ENCODE results near the gene ZNF808.
A peak's percentile ranks its signal among the peaks of the same experiment; 100 is the strongest.
"Not testable (repeated sequence)": the region's sequence is repeated elsewhere in the genome, so short reads cannot be mapped to it uniquely, and the experiment has no call there.

The ZNF808 gene

DNA sequence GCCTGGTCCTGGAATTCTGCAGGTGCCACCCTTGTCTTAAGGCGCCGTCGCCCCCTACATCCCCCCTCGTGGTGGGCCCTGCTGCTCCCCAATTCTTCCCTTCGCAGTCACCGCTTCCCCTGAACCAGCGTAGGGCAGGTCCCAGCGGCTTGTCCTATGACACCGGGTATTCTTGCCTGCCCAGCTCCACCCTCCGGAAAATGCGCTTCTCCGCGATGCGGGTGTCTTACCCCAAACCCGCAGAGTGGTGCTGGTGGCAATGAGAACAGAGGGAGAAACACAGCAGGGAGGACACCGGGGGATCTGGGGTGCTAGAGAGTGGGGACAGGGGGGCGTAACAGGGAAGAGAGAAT, 9.0 kb downstream of the ZNF808 start:
- peak; percentile 60 for DNase-seq

DNA sequence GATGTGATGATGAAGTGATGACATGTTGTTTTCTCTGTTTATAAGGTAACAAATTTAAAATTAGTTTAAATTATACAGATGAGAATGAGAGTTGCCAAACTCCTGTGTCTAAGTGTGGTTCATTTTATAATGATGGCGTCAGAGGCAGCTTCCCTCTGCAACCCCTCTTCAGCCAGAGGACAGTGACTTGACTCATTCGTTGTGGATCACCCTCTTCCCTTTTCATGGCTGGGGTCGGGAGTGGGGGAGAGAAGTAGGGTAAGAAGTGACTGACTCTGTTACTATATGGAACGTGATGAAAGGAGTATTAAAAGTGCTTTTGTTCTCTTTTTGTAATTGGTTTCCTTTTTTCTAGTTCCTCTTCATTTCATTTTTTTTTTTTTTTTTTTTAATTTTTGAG, 11.3 kb downstream of the ZNF808 start:
- DNase-seq = not testable (repeated sequence)

DNA sequence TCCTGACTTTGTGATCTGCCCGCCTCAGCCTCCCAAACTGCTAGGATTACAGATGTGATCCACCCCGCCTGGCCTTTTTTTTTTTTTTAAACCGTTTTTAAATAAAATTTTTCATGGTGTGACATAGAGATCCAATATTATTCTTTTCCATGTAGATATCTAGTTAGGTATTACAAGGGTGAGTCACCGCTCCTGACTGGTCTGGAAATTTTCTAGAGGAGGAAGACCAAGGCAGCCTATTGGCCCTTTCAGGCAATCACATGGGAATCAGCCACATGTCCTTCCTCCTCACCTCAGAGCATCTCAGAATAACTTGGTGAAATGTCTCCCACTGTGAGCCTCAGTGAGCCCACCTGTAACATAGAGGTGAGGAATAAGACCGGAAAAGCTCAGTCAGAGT, 13.7 kb downstream of the ZNF808 start:
- DNase-seq = not testable (repeated sequence)

DNA sequence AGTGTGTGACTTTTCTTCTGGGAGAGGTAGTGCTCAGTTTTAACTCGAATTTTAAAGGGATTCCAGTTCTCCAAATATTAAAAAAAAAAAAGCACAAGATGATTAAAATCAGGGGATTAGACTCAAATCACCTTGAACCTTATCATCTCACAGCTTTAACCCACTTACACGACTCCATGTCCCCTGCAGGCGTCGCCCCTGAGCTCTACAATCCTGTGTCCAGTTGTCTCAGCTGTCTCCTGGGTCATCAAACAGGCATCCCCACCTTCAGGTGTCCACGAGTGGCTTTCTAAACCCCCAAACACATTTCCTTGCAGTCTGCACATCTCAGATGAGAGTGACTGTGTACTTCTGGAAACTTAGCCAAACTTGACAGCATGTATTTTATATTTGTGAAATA, 14.1 kb downstream of the ZNF808 start:
- DNase-seq = no peak

DNA sequence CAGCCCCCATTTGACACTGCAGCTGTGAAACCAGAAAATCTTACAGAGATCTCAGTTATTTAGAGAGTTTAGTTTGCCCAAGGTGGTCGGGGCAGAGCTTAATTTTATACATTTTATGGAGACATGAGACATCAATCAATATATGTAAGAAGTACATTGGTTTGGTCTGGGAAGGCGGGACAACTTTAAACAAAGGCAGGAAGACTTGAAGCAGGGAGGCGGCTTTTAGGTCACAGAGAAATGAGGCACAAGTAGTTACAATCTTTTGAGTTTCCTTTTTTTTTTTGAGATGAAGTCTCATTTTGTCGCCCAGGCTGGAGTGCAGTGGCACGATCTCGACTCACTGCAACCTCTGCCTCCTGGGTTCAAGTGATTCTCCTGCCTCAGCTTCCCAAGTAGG, 15.1 kb downstream of the ZNF808 start:
- not testable (repeated sequence) for DNase-seq

DNA sequence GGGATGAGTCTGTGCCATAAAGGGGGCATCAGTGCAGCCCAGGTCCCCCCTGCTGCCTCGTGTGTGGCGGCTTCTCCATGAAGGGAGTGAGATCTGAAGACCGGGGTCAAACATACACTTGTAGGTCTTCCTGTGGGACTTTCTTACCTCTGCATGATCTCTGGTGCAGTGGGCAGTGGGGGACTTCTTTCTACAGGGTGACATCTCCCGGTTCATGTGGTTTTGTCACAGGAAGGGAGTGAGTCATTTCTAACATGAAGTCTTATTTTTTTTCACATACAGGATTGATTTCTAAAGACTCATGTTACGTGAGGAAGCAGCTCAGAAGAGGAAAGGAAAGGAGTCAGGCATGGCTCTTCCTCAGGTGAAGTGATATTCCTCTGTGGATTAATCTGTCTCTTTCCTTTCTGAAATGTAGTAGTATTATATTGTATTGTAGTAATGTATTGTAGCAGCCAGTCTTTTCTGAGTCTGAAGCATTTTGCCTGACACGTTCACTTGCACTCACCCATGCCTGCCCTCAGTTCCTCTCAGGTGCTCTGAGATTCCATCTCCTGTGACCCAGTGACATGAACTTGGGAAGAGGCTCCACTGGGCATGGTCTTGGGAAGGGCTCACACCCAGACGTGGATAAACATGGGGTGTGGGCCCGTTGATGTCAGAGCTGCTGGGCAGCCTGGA, 15.7 kb downstream of the ZNF808 start:
- DNase-seq = peak; percentile 34

DNA sequence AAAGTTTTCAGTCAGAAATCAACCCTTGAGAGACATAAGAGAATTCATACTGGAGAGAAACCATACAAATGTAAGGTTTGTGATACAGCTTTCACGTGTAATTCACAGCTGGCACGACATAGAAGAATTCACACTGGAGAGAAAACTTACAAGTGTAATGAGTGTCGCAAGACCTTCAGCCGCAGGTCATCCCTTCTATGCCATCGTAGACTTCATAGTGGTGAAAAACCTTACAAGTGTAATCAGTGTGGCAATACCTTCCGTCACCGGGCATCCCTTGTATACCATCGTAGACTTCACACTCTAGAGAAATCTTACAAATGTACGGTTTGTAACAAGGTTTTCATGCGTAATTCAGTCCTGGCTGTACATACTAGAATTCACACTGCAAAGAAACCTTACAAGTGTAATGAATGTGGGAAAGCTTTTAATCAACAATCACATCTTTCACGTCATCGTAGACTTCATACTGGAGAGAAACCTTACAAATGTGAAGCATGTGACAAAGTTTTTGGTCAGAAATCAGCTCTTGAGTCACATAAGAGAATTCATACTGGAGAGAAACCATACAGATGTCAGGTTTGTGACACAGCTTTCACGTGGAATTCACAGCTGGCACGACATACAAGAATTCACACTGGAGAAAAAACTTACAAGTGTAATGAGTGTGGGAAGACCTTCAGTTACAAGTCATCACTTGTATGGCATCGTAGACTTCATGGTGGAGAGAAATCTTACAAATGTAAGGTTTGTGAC, 26.9 kb downstream of the ZNF808 start:
- no peak for DNase-seq

DNA sequence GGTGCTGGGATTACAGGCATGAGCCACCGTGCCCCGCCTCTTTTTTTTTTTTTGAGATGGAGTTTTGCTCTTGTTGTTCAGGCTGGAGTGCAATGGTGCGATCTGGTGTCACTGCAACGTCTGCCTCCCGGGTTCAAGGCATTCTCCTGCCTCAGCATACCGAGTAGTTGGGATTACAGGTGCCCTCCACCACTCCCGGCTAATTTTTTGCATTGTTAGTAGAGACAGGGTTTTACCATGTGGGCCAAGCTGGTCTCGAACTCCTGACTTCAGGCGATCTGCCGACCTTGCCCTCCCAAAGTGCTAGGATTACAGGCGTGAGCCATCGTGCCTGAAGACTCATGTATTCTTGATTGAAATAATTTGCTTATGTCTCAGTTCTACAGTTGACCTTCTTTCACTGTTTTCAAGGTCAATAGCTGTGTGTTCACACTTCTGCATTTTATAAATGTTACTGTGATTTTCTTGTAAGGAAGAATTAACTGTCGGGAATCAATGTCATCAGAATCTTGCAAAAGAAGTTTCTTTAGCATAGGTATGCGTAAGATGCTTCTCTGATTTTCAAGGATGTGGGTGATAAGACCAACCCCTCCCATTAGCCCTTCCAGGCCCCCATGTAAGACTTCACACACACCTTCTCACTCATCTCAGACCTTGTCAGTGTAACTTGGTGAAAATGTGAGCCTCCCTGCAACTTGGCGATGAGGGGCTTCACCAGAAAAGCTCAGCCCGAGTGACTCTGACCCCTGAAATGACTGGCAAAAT, 29.9 kb downstream of the ZNF808 start:
- DNase-seq = no peak

DNA sequence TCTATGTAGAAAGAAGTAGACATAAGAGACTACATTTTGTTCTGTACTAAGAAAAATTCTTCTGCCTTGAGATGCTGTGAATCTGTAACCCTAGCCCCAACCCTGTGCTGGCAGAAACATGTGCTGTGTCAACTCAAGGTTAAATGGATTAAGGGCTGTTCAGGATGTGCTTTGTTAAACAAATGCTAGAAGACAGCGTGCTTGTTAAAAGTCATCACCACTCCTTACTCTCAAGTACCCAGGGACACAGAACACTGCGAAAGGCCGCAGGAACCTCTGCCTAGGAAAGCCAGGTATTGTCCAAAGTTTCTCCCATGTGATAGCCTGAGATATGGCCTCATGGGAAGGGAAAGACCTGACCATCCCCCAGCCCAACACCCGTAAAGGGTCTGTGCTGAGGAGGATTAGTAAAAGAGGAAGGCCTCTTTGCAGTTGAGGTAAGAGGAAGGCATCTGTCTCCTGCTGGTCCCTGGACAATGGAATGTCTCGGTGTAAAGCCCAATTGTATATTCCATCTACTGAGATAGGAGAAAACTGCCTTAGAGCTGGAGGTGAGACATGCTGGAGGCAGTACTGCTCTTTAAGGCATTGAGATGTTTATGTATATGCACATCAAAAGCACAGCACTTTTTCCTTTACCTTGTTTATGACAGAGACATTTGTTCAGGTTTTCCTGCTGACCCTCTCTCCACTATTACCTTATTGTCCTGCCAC, 31.4 kb downstream of the ZNF808 start:
- not testable (repeated sequence) for DNase-seq

DNA sequence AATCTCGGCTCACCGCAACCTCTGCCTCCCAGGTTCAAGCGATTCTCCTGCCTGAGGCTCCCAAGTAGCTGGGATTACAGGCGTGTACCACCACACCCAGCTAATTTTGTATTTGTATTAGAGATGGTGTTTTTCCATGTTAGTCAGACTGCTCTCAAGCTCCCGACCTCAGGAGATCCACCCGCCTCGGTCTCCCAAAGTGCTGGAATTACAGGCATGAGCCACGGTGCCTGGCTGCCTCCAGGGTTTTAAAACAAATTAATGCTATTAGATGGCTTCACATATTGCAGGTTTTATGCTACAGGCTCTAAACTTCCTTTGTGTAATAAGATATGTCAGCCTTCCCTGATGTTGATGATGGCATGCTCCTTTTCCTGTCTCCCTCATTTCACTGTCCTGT, 34.1 kb downstream of the ZNF808 start:
- DNase-seq = not testable (repeated sequence)

DNA sequence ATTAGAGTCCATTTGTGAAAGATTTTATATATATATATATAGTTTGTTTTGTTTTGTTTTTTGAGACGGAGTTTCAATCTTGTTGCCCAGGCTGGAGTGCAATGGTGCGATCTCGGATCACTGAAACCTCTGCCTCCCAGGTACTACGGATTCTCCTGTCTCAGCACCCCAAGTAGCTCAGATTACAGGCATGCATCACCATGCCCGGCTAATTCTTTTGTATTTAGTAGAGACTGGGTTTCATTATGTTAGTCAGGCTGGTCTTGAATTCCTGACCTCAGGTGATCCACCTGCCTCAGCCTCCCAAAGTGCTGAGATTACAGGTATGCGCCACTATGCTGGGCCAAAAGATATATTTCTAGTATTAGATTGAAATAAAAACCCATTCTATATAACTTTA, 38.7 kb downstream of the ZNF808 start:
- no peak for DNase-seq

DNA sequence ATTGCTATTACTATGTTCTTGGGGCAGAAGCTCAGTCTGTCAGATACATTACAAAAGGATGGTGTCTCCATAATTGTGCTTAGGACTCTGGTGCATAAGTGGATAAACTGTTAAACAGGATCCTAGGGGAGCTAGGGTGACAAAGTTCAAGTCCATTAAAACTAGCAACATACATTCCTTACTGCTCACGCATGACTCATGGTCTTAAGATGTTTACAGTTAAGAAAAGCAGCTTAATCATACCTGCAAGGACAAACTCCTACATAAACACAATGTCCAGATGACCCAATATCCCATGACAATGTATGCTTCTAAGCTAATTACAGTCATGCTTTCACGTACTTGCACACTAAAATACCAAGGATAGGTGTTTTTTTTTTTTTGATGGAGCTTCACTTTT, 39.1 kb downstream of the ZNF808 start:
- no peak for DNase-seq

DNA sequence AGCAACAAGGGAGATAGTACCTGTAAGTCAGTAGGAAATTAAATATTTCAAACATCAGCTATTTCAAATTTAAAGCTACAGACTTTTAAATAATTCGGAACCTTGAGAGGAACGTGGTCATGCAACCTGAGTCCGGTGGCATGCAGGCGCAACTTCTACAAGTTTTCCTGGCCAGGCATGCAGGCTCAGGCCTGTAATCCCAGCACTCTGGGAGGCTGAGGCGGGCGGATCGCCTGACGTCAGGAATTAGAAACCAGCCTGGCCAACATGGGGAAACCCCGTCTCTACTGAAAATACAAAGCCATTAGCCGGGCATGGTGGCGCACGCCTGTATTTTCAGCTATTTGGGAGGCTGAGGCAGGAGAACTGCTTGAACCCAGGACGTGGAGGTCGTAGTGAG, 40.5 kb downstream of the ZNF808 start:
- DNase-seq = no peak

DNA sequence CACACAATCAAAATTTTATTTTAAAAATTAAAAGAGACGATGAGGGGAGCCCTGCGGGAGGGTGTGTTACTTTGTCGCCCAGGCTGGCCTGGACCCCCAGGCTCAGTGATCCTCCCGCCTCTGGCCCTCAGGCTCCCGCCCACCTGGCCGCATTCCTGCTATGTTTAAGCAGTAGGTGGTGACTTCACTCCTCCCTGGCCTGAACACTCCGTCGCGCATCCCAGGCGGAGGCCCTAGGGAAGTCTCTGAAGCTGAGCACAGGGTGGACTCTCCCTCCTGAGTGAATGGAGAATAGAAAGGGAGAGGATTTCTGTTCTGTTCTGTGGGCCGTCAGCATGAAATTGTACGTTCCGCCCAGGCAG, 42.2 kb downstream of the ZNF808 start:
- not testable (repeated sequence) for DNase-seq

DNA sequence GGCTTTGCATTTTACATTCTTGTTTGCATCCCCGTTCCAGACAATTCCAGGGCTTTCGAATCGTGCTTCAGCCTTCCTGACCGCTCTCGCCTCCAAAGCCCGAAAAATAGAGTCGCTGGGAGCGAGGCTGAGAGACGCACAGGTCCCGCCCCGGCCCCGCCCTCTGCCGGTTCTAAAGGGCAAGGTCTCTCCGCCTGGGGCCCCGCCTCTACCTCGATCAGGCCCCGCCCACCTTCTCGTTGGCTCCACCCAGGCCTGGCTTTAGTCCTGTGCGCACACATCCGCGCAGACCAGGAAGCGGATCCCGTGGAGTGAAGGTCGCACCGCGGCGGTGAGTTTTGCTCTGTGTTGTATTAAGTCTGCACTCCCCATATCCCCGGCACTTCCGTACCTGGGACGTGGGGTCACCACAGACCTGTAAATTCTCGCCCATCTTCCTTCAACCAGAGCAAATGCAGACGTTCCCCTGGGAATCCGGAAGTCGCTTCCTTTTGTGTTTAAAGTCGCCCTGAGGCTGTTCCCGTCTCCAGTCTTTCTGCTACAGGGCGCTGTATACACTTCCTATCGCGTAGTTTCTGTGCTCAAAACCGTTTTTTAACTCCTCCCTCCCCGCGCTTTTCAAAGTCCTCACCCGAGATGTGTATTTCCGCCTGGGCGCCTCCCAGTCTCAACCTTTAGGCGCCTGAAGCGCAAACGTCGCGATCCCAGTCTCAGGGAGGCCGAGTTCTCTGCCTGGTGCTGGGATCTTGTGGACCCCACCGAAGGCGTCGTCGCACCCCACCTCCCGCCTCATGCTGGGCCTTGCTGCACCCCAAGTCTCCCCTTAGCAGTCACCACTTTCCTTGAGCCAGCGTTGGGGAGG, 42.8 kb downstream of the ZNF808 start, which contains the start of gene ZNF701:
Gene ZNF701 (plus strand): TSS at position 288 of the 862 bp plus-strand sequence. CDS start 3,861 bp downstream, outside the sequence.
- peak; percentile 95 for DNase-seq

DNA sequence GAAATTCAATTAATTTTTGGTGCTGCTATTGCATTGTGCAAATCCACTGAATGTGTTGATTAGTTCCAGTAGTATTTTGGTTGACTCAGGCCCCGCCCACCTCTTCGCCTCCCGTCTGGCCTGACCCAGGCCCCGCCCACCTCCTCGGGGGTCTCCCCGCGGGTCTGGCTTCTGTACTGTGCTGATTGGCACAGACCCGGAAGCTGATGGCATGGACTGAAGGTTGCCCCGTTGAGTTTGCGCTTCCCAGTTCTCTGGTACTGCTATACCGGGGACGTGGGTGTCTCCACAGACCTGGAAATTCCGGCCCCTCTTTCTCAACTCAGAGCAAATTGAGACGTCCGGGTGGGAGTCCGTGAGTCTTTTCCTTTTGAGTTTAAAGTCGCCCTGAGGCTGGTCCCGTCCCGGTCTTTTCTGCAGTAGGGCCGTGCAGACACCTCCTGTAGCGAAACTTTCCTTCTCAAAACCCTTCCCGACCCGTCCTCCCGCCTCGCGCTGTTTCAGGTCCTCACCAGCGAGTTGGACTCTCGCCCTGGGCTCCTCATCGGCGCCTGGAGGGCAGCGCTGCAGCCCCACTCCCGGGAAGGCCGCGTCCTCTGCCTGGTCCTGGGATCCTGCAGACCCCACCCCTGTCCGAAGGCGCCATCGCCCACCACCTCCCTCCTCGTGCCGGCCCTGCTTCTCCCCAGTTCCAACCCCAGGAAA, 57.4 kb downstream of the ZNF808 start:
- DNase-seq = no peak

DNA sequence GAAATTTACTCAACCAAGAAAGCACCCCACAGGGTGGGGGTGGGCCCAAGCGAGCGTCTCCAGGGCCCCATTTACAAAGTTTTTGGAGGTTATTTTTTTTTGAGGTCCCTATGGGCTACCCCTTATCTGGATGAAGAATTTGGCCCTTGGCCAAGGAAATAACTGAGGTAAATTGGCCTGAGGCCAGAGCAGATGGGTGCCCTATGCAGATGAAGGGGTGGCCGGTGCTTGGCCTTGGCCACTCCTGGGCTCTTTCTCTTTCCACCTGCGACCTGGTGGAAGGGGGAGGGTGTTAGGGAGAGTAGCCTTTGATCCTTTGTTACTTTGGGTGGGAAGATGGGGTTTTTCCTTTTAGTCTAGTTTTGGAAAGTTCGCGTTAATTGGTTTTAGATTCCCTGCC, 58.1 kb downstream of the ZNF808 start:
- DNase-seq = no peak

DNA sequence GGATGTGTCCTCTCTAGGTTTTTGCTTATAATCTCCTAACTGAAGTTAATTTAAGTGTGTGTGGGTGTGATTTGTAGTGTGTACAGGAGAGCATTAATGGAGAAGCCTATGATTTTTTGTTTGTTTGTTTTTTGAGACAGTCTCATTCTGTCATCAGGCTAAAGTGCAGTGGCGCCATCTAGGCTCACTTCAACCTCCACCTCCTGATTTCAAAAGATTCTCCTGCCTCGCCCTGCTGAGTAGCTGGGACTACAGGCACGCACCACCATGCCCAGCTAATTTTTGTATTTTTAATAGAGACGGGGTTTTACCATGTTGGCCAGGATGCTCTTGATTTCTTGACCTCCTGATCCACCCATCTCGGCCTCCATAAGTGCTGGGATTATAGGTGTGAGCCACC, 63.3 kb downstream of the ZNF808 start:
- DNase-seq = peak; percentile 15

DNA sequence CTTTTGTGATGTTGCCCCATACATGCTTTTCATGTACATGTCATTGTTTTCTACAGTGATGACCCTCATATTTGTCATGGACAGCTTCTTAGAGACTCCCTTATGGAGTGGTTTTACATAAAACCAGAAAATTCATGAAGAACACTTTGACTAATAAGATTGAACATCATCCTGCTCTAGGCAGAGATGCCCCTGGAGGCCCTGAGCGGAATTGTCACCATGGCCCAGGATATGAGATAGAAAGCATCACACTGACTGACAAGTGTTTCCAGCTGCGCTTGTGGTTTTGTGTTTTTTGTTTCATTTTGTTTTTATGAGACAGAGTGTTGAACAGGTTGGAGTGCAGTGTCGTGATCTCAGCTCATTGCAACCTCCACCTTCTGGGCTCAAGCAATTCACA, 64.8 kb downstream of the ZNF808 start:
- no peak for DNase-seq

DNA sequence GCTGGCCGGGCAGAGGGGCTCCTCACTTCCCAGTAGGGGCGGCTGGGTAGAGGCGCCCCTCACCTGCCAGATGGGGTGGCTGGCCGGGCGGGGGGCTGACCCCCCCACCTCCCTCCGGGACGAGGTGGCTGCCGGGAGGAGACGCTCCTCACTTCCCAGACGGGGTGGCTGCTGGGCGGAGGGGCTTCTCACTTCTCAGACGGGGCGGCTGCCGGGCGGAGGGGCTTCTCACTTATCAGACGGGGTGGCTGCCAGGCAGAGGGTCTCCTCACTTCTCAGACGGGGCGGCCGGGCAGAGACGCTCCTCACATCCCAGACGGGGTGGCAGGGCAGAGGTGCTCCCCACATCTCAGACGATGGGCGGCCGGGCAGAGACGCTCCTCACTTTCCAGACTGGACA, 66.0 kb downstream of the ZNF808 start:
- not testable (repeated sequence) for DNase-seq

DNA sequence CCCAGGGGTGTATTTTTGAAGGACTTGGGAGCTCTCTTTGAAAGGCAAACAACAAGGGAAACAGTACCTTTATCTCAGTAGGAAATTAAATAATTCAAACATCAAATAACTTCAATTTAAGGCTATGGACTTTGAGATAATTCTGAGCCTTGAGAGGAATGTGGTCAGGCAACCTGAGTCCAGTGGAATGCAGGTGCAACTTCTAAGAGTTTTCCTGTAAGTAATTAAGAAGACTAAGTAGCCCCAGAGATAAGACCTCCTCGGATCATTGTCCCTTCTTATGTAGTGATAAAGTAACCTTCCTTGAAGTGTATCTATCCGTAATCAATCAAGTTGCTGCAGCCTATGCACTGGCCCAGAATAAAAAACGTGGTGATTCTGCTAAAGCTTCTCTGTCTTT, 71.8 kb downstream of the ZNF808 start:
- DNase-seq = no peak

DNA sequence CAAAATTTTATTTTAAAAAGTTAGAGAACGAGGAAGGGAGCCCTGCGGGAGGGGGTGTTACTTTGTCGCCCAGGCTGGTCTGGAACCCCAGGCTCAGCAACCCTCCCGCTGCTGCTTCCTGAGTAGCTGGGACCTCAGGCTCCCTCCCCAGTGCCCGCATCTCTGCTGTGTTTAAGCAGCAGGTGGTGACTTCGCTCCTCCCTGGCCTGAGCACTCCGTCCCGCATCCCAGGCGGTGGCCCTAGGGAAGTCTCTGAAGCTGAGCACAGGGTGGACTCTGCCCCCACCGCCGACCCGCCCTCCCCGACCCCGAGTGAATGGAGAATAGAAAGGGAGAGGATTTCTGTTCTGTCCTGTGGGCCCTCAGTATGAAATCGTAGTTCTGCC, 73.2 kb downstream of the ZNF808 start:
- peak; percentile 46 for DNase-seq
